ENCODE data around the gene GPR37L1. TPM values are rescaled to one million over a fixed set of nuclear protein-coding genes. Genes with fewer than 3 reads are reported as not detected.

The GPR37L1 gene
- polyA plus RNA-seq, 1 donor from 2014 or later = not detected

GRCh38 chr1:202074985-202075384 lies 47.7 kb upstream of the GPR37L1 start:
- H3K4me2 ChIP-seq (ENCODE audit: low read length) = no peak overlapping the region
- no peaks in the 10 kb centered on the region for H3K9me3 ChIP-seq (ENCODE audit: low read length)
- no peaks in the 10 kb centered on the region for H3K27me3 ChIP-seq (ENCODE audit: insufficient read depth, low read depth, low read length)
- H3K36me3 ChIP-seq (ENCODE audit: insufficient read depth, low read length) = no peaks in the 10 kb centered on the region
- H2AFZ ChIP-seq (ENCODE audit: low read depth, low read length) = no peak overlapping the region
- no peak overlapping the region for H3K4me3 ChIP-seq (ENCODE audit: low read length)
- H3F3A ChIP-seq (ENCODE audit: insufficient read depth, low read length, poor library complexity, severe bottlenecking) = no peaks in the 10 kb centered on the region
- no peaks in the 10 kb centered on the region for H3K79me2 ChIP-seq (replicated peaks; ENCODE audit: insufficient read depth, low read length)
- H3K27ac ChIP-seq (ENCODE audit: low read length) = no peak overlapping the region
- TF ChIP-seq MXI1 (conservative IDR thresholded peaks at IDR 0.05; ENCODE audit: poor library complexity, severe bottlenecking) = no peak
- no peak for TF ChIP-seq RAD21 (conservative IDR thresholded peaks at IDR 0.05)
- no peak for TF ChIP-seq POLR2AphosphoS5 (IDR thresholded peaks at IDR 0.05)
- TF ChIP-seq TAF1 (IDR thresholded peaks at IDR 0.05; ENCODE audit: low read depth) = no peak
- no peak for TF ChIP-seq CTCF (IDR thresholded peaks at IDR 0.05; ENCODE audit: poor library complexity, severe bottlenecking)
- no peak for TF ChIP-seq EP300 (conservative IDR thresholded peaks at IDR 0.05; ENCODE audit: poor library complexity, severe bottlenecking)
- no peak for TF ChIP-seq SMC3 (conservative IDR thresholded peaks at IDR 0.05; ENCODE audit: poor library complexity)
- TF ChIP-seq REST (IDR thresholded peaks at IDR 0.05; ENCODE audit: borderline replicate concordance) = no peak
- TF ChIP-seq EZH2 (IDR thresholded peaks at IDR 0.05; ENCODE audit: borderline replicate concordance, insufficient read depth, low read length, poor library complexity, severe bottlenecking) = no peak
- no peaks in the 10 kb centered on the region for H3K9me2 ChIP-seq (ENCODE audit: insufficient read depth, low read length)
- H4K20me1 ChIP-seq (ENCODE audit: insufficient read depth) = no peaks in the 10 kb centered on the region
- H3K9ac ChIP-seq (ENCODE audit: low read length) = no peak overlapping the region

GRCh38 chr1:202075389-202075788 lies 47.3 kb upstream of the GPR37L1 start:
- Histone ChIP-seq H3K4me3 (ENCODE audit: low read length) (no peak overlapping the region), H4K20me1 (ENCODE audit: insufficient read depth) (no peaks in the 10 kb centered on the region), H3K27me3 (ENCODE audit: insufficient read depth, low read depth, low read length) (no peaks in the 10 kb centered on the region), H3K9me3 (ENCODE audit: low read length) (no peaks in the 10 kb centered on the region), H3F3A (ENCODE audit: insufficient read depth, low read length, poor library complexity, severe bottlenecking) (no peaks in the 10 kb centered on the region), H3K36me3 (ENCODE audit: insufficient read depth, low read length) (no peaks in the 10 kb centered on the region), H3K79me2 (replicated peaks; ENCODE audit: insufficient read depth, low read length) (no peaks in the 10 kb centered on the region), H3K9me2 (ENCODE audit: insufficient read depth, low read length) (no peaks in the 10 kb centered on the region), H3K4me2 (ENCODE audit: low read length) (no peak overlapping the region), H2AFZ (ENCODE audit: low read depth, low read length) (no peak overlapping the region), H3K9ac (ENCODE audit: low read length) (no peak overlapping the region), H3K27ac (ENCODE audit: low read length) (no peak overlapping the region)
- TF ChIP-seq CTCF (IDR thresholded peaks at IDR 0.05; ENCODE audit: poor library complexity, severe bottlenecking) (no peak), EP300 (conservative IDR thresholded peaks at IDR 0.05; ENCODE audit: poor library complexity, severe bottlenecking) (no peak), SMC3 (conservative IDR thresholded peaks at IDR 0.05; ENCODE audit: poor library complexity) (no peak), REST (IDR thresholded peaks at IDR 0.05; ENCODE audit: borderline replicate concordance) (no peak), POLR2AphosphoS5 (IDR thresholded peaks at IDR 0.05) (no peak), RAD21 (conservative IDR thresholded peaks at IDR 0.05) (no peak), MXI1 (conservative IDR thresholded peaks at IDR 0.05; ENCODE audit: poor library complexity, severe bottlenecking) (no peak), TAF1 (IDR thresholded peaks at IDR 0.05; ENCODE audit: low read depth) (no peak), EZH2 (IDR thresholded peaks at IDR 0.05; ENCODE audit: borderline replicate concordance, insufficient read depth, low read length, poor library complexity, severe bottlenecking) (no peak)
